ENCODE data around the gene SLC4A4. TPM values are rescaled to one million over a fixed set of nuclear protein-coding genes. Genes with fewer than 3 reads are reported as not detected.

Gene SLC4A4
- total and polyA plus RNA-seq, 2 of the 13 experiments (the other 11 are each of a cell fraction or from before 2014, with no cell fraction given), result 0.01 TPM; not detected in 1

GRCh38 chr4:71545168-71545567 lies 206.3 kb downstream of the SLC4A4 start:
- H3K79me2 ChIP-seq (ENCODE audit: insufficient read depth, low read length), result no peaks in the 10 kb centered on the region
- ChIA-PET CTCF (ENCODE audit: low intra/inter-chr PET ratio, low total read pairs) (no interaction called here), POLR2A (no interaction called here)
- H3K4me3 ChIP-seq (replicated peaks in 1 of 3; ENCODE audit: insufficient read depth in 1 of 3, low read depth in 2 of 3, low read length in 3 of 3), result no peak overlapping the region
- no peak overlapping the region for H3K4me2 ChIP-seq (ENCODE audit: low read depth, low read length)
- H3K9ac ChIP-seq (ENCODE audit: insufficient read depth, low read depth, low read length), result no peak overlapping the region
- no peaks in the 10 kb centered on the region for H3K9me3 ChIP-seq (ENCODE audit: low read length)
- no peaks in the 10 kb centered on the region for H3K36me3 ChIP-seq (replicated peaks in 1 of 2; ENCODE audit: control insufficient read depth in 1 of 2, insufficient read depth in 2 of 2, low read length in 2 of 2)
- no peak overlapping the region for H3K27ac ChIP-seq (ENCODE audit: extremely low read length, insufficient read depth, low read length)
- FAIRE-seq (no peak), DNase-seq (ENCODE audit: low spot score) (no peak), ATAC-seq (no peak)
- intact Hi-C loops (cut with micrococcal nuclease; ENCODE audit: unreplicated experiment), result no loop called here
- no TSS peak for BruUV-seq (replicated peaks)
- no peak overlapping the region for H2AFZ ChIP-seq (ENCODE audit: low read length)
- 36% methylated on average over 3 of the region's 3 CpGs for WGBS (ENCODE audit: low lambda C conversion rate)
- in situ Hi-C loops (cut with HindIII; ENCODE audit: extremely low pct_ligation_motif_present, low pct_unique_long_range_greater_than_20kb), result no loop called here
- H3K4me1 ChIP-seq (ENCODE audit: insufficient read depth, low read length), result peaks cover 7% of the 10 kb centered on the region
- no peaks in the 10 kb centered on the region for H3K27me3 ChIP-seq (ENCODE audit: control insufficient read depth in 1 of 2, insufficient read depth in 2 of 2, low read length in 2 of 2)
- no peaks in the 10 kb centered on the region for H4K20me1 ChIP-seq (ENCODE audit: insufficient read depth, low read length)
- no peak for TF ChIP-seq GRHL1 (CRISPR knock-in tag; conservative IDR thresholded peaks at IDR 0.05)
- TF ChIP-seq ZNF143 (CRISPR knock-in tag; IDR thresholded peaks at IDR 0.05), result no peak
- TF ChIP-seq ZNF331 (CRISPR knock-in tag; IDR thresholded peaks at IDR 0.05), result no peak
- TF ChIP-seq IKZF5 (CRISPR knock-in tag; IDR thresholded peaks at IDR 0.05), result no peak
- TF ChIP-seq ZFP91 (CRISPR knock-in tag; IDR thresholded peaks at IDR 0.05; ENCODE audit: borderline replicate concordance), result no peak
- TF ChIP-seq ZNF597 (CRISPR knock-in tag; IDR thresholded peaks at IDR 0.05), result no peak
- no peak for TF ChIP-seq ZNF510 (CRISPR knock-in tag; IDR thresholded peaks at IDR 0.05; ENCODE audit: low read depth)
- no peak for TF ChIP-seq HDAC6 (IDR thresholded peaks at IDR 0.05; ENCODE audit: low read depth, low read length)
- no peak for TF ChIP-seq JARID2 (CRISPR knock-in tag; IDR thresholded peaks at IDR 0.05; ENCODE audit: insufficient replicate concordance)
- no peak for TF ChIP-seq RNF219 (CRISPR knock-in tag; IDR thresholded peaks at IDR 0.05)
- TF ChIP-seq REXO4 (CRISPR knock-in tag; IDR thresholded peaks at IDR 0.05; ENCODE audit: borderline replicate concordance), result no peak
- TF ChIP-seq NR1H2 (CRISPR knock-in tag; IDR thresholded peaks at IDR 0.05; ENCODE audit: borderline replicate concordance, low read depth), result no peak
- no peak for TF ChIP-seq NCOR1 (IDR thresholded peaks at IDR 0.05; ENCODE audit: borderline replicate concordance, low read length)
- no peak for TF ChIP-seq TRAFD1 (CRISPR knock-in tag; IDR thresholded peaks at IDR 0.05; ENCODE audit: borderline replicate concordance)
- TF ChIP-seq PAX8 (CRISPR knock-in tag; IDR thresholded peaks at IDR 0.05; ENCODE audit: borderline replicate concordance), result no peak

Data from HepG2 (cell line).